ENCODE measurements around the gene OTOGL. TPM values are rescaled to one million over a fixed set of nuclear protein-coding genes. Genes with fewer than 3 reads are reported as not detected.
"Not testable (repeated sequence)": the region's sequence is repeated elsewhere in the genome, so short reads cannot be mapped to it uniquely, and the experiment has no call there.

OTOGL gene
- polyA plus RNA-seq (ENCODE audit: insufficient read length in 10 of 10): 1 to 10 TPM in 1 of 10 donors, under 1 TPM in 9; 0.12 to 2.1 (median 0.52) TPM
- long read RNA-seq, donor 1: 0 reads
- long read RNA-seq, donor 2: 0 reads
- long read RNA-seq, donor 3: 0 reads
- long read RNA-seq, donor 4: 0 reads
- long read RNA-seq, donor 5: 0 reads
- long read RNA-seq, donor 6: 0 reads
- long read RNA-seq, donor 7: 0 reads
- long read RNA-seq, donor 8: 0 reads
- long read RNA-seq, donor 9: 0 reads

GRCh38 chr12:80099259-80099658, at the start of gene OTOGL:
Gene OTOGL (plus strand): TSS chr12:80099537. CDS start chr12:80209432, 109,895 bp downstream.
- no peak for DNase-seq

- no peak for DNase-seq
These were observed 49.1 kb upstream of the OTOGL start for GRCh38 chr12:80050236-80050635.

GRCh38 chr12:80053051-80053790, 46.1 kb upstream of the OTOGL start:
- DNase-seq: peak; percentile 51 to 77 (median 61)

GRCh38 chr12:80056232-80056631, 43.1 kb upstream of the OTOGL start:
- DNase-seq: no peak

GRCh38 chr12:80056845-80057244, 42.5 kb upstream of the OTOGL start:
- peak in 2 of 3 donors; percentile 25 to 41 for DNase-seq

- DNase-seq: no peak
These were observed 40.8 kb upstream of the OTOGL start for GRCh38 chr12:80058586-80058985.

GRCh38 chr12:80059102-80059501, 40.2 kb upstream of the OTOGL start:
- DNase-seq: peak in 1 of 3 donors; percentile 22

- DNase-seq: no peak
These were observed 39.5 kb upstream of the OTOGL start for GRCh38 chr12:80059875-80060274.

- peak in 1 of 3 donors; percentile 77 for DNase-seq
These were observed 35.1 kb upstream of the OTOGL start for GRCh38 chr12:80064269-80064668.

GRCh38 chr12:80064951-80065350, 34.4 kb upstream of the OTOGL start:
- DNase-seq: no peak

- DNase-seq: no peak
These were observed 31.2 kb upstream of the OTOGL start for GRCh38 chr12:80068173-80068572.

- DNase-seq: not testable (repeated sequence)
These were observed 15.3 kb upstream of the OTOGL start for GRCh38 chr12:80083892-80084614.

- DNase-seq: no peak
These were observed 13.3 kb upstream of the OTOGL start for GRCh38 chr12:80086025-80086424.

- no peak for DNase-seq
These were observed 11.7 kb upstream of the OTOGL start for GRCh38 chr12:80087486-80088213.

- peak in 1 of 3 donors; percentile 34 for DNase-seq
These were observed 1.3 kb downstream of the OTOGL start for GRCh38 chr12:80100591-80100990.

GRCh38 chr12:80101126-80101525, 1.8 kb downstream of the OTOGL start:
- no peak for DNase-seq

GRCh38 chr12:80107221-80107620, 7.9 kb downstream of the OTOGL start:
- DNase-seq: peak in 1 of 3 donors; percentile 34

GRCh38 chr12:80116735-80117134, 17.4 kb downstream of the OTOGL start:
- no peak for DNase-seq

GRCh38 chr12:80118565-80119324, 19.4 kb downstream of the OTOGL start:
- DNase-seq: peak in 1 of 3 donors; percentile 32

- no peak for DNase-seq
These were observed 21.7 kb downstream of the OTOGL start for GRCh38 chr12:80120994-80121393.

- DNase-seq: no peak
These were observed 22.3 kb downstream of the OTOGL start for GRCh38 chr12:80121661-80122060.

Measured in muscle of back (tissue), 13 donors.